GM12891 (cell line): ENCODE measurements around the gene SYNPO2.

Source experiments
- PAX5 ChIP-seq: IDR thresholded peaks from 2 replicates; pipeline ENCODE4 v1.6.1; 2011; ENCODE audit warnings: low read length, moderate library complexity, mild to moderate bottlenecking; ENCODE audit not compliant: insufficient read depth, severe bottlenecking
- POLR2A ChIP-seq: IDR thresholded peaks from 2 replicates; pipeline ENCODE4 v1.6.1; 2011; ENCODE audit warnings: low read depth, low read length, control low read depth
- POLR2AphosphoS5 ChIP-seq: IDR thresholded peaks from 2 replicates; pipeline ENCODE4 v1.6.1; 2011; ENCODE audit warnings: low read depth, low read length, control low read depth
- SPI1 ChIP-seq: IDR thresholded peaks from 2 replicates; pipeline ENCODE4 v1.6.1; 2011; ENCODE audit warnings: low read depth, low read length, control low read depth
- TAF1 ChIP-seq: IDR thresholded peaks from 2 replicates; pipeline ENCODE4 v1.6.1; 2011; ENCODE audit warnings: low read depth, low read length, control low read depth

DNA sequence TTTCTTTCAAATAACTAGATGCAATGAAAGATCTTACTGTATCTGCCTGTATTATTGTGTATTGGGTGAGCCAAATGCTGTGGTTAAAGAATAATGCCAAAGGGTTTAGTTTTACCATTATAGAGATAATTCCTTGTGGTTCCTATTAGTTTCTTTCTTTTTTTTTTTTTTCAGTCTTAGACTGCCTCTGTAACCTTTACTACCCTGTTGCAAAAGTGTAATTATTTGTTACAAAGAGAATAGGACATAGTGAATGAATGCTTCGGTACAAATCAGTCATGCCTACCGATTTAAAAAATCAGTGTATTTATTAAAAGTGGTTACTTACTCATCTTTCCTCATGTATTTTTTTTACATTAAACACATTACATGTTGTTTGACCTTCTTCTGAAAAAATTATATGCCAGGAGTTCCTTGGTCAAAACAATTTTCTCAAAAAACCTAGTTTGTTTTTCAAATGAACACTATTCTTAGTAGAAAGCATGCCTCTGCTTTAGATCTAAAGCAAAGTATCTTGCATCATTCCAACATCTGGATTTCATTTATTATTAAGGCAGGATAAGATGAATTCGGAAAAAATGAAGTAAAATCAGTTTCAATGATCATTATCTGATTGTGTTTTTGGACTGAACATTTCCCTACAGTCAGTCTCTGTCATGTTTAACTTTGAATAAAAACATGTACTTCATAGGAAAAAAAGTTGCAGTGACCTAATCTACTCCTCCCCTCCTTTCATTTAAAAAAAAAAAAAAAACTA is 21.2 kb upstream of the SYNPO2 start:
- no peak for TF ChIP-seq POLR2A
- TF ChIP-seq TAF1, result no peak
- no peak for TF ChIP-seq POLR2AphosphoS5
- no peak for TF ChIP-seq PAX5
- no peak for TF ChIP-seq SPI1
